Measurements from ENCODE around the gene UQCRH. TPM values are rescaled to one million over a fixed set of nuclear protein-coding genes. Genes with fewer than 3 reads are reported as not detected.
"Not testable (repeated sequence)": the region's sequence is repeated elsewhere in the genome, so short reads cannot be mapped to it uniquely, and the experiment has no call there.

UQCRH gene
- total RNA-seq, 3 donors from 2014 or later = 266 to 387 (median 282) TPM

DNA sequence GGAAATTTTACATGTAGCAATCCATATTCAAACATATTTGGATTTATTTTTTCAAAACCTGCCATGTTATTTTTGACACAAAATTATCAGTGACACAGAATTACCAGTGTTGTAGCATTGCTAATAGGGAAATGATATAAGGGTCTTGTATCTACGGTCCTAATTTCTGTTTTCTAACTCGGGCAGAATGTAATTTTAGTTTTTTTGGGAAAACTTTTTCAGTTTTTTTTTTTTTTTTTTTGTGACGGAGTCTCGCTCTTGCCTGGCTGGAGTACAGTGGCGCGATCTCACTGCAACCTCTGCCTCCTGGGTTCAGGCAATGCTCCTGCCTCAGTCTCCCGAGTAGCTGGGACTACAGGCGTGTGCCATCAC lies 2.6 kb downstream of the UQCRH start:
- TF ChIP-seq, protein P1, sequence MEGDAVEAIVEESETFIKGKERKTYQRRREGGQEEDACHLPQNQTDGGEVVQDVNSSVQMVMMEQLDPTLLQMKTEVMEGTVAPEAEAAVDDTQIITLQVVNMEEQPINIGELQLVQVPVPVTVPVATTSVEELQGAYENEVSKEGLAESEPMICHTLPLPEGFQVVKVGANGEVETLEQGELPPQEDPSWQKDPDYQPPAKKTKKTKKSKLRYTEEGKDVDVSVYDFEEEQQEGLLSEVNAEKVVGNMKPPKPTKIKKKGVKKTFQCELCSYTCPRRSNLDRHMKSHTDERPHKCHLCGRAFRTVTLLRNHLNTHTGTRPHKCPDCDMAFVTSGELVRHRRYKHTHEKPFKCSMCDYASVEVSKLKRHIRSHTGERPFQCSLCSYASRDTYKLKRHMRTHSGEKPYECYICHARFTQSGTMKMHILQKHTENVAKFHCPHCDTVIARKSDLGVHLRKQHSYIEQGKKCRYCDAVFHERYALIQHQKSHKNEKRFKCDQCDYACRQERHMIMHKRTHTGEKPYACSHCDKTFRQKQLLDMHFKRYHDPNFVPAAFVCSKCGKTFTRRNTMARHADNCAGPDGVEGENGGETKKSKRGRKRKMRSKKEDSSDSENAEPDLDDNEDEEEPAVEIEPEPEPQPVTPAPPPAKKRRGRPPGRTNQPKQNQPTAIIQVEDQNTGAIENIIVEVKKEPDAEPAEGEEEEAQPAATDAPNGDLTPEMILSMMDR (IDR thresholded peaks at IDR 0.05) = no peak

DNA sequence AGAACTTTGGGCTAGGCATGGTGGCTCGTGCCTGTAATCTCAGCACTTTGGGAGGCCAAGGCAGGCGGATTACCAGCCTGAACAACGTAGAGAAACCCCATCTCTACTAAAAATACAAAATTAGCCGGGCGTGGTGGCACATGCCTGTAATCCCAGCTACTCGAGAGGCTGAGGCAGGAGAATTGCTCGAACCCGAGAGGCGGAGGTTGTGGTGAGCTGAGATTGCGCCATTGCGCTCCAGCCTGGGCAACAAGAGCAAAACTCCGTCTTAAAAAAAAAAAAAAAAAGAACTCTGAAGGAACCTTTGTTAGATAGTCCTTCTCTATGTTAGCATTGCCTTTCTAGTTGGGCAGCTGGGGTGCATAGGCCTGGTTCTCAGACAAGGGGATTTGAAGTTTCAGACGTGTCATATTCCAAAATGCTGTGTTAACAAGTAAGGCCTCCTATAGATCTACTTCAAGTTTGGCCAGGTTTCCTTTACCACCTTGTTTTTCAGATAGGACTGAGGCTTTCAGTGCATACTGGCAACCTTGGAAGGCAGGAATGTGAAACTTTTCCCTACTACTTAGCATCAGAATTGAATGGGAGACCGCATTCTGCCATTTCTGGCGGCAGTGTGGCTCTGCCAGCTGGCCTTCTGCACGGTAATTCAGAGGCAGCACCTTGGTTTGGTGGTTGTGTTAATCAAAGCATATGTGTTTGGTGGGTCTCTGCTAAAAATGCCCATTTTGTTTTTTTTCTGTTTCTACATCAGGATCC lies 6.1 kb downstream of the UQCRH start:
- TF ChIP-seq, protein P1 (IDR thresholded peaks at IDR 0.05) = no peak
- no peak for ATAC-seq
- Histone ChIP-seq H3K36me3 (ENCODE audit: low read depth) (peaks cover 9% of the 10 kb centered on the region), H3K4me3 (no peak overlapping the region), H3K4me1 (ENCODE audit: low read depth) (peaks cover 32% of the 10 kb centered on the region), H3K9me3 (no peaks in the 10 kb centered on the region)
- intact Hi-C loops (cut with DNase I, micrococcal nuclease) = no loop called here
- DNase-seq = no peak

More for the DNA sequence above, 2.6 kb downstream of the UQCRH start:
- DNase-seq (no peak), ATAC-seq (no peak)
- H3K9me3 ChIP-seq = no peaks in the 10 kb centered on the region
- peaks cover 44% of the 10 kb centered on the region for H3K4me1 ChIP-seq (ENCODE audit: low read depth)
- intact Hi-C loops (cut with DNase I, micrococcal nuclease) = no loop called here
- no peak overlapping the region for H3K4me3 ChIP-seq
- no peaks in the 10 kb centered on the region for H3K36me3 ChIP-seq (ENCODE audit: low read depth)

DNA sequence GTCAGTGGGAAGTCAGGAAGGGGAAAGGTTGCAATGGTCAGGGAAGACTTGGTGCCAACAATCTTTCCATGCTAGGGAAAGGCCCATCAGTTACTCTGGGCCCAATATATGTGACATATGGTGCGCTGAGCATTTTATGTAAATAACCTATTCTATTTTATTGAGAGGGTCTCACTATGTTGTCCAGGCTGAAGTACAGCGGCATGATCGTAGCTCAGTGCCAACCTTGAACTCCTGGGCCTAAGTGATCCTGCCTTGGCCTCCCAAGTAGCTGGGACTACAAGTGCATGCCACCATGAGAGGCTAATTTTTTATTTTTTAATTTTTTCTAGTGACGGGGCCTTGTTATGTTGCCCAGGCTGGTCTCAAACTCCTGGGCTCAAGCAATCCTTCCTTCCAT lies 6.8 kb downstream of the UQCRH start:
- intact Hi-C loops (cut with DNase I, micrococcal nuclease) = no loop called here
- Histone ChIP-seq H3K36me3 (ENCODE audit: low read depth) (peaks cover 9% of the 10 kb centered on the region), H3K4me1 (ENCODE audit: low read depth) (peaks cover 25% of the 10 kb centered on the region), H3K9me3 (no peaks in the 10 kb centered on the region), H3K4me3 (no peak overlapping the region)
- ATAC-seq = no peak
- TF ChIP-seq, protein P1 (IDR thresholded peaks at IDR 0.05) = no peak
- DNase-seq = no peak

DNA sequence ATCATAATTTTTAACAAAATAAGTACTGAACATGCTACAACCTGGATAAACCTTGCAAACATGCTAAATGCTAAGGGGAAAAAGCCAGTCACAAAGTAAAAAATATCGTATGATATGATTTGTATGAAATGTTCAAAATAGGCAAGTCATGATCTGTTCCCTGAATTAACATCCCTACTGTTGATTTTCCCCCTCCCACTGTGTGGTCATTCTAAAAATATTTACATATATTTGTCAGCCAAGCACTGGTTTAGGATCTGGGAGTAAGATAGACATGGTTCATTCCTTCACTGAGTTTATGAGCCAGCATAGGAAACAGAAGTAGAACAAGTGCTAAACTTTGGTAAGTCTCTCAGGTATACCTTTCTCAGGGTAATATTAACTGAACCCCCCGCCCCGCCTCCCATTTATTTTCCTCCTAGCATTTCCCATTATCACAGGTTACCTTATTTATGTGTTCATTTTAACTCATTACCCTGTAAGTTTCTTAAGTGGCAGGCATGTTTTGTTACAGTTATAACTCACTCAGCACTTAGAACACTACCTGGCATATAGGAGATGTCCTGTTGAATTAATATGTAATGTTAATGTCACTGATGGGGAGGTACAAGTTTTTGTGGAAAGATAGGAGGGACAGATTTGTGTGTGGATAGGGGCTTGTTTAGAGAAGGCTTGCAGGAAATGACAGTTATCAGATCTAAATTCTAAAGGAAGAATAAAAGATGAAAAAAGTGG lies 12.3 kb downstream of the UQCRH start:
- no peaks in the 10 kb centered on the region for H3K9me3 ChIP-seq
- peaks cover 12% of the 10 kb centered on the region for H3K36me3 ChIP-seq (ENCODE audit: low read depth)
- intact Hi-C loops (cut with DNase I, micrococcal nuclease) = no loop called here
- TF ChIP-seq, protein P1 (IDR thresholded peaks at IDR 0.05) = no peak
- H3K4me1 ChIP-seq (ENCODE audit: low read depth) = no peaks in the 10 kb centered on the region
- ATAC-seq (no peak), DNase-seq (no peak)
- no peak overlapping the region for H3K4me3 ChIP-seq

DNA sequence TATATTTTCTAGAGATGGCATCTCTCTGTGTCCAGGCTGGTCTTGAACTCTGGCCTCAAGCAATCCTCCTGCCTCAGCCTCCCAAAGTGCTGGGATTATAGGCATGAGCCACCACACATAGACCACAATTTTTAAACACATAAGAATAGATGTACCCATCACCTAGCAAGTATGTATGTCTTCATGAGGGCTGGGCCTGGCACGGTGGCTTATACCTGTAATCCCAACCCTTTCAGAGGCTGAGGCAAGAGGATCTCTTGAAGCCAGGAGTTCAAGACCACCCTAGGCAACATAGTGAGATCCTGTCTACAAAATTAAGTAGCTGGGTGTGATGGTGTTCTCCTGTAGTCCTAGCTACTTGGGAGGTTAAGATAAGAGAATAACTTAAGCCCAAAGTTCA lies 13.8 kb downstream of the UQCRH start:
- ATAC-seq = no peak
- Histone ChIP-seq H3K9me3 (no peaks in the 10 kb centered on the region), H3K36me3 (ENCODE audit: low read depth) (peaks cover 9% of the 10 kb centered on the region), H3K4me3 (no peak overlapping the region), H3K4me1 (ENCODE audit: low read depth) (no peaks in the 10 kb centered on the region)
- no peak for DNase-seq
- TF ChIP-seq, protein P1 (IDR thresholded peaks at IDR 0.05) = no peak
- intact Hi-C loops (cut with DNase I, micrococcal nuclease) = no loop called here

DNA sequence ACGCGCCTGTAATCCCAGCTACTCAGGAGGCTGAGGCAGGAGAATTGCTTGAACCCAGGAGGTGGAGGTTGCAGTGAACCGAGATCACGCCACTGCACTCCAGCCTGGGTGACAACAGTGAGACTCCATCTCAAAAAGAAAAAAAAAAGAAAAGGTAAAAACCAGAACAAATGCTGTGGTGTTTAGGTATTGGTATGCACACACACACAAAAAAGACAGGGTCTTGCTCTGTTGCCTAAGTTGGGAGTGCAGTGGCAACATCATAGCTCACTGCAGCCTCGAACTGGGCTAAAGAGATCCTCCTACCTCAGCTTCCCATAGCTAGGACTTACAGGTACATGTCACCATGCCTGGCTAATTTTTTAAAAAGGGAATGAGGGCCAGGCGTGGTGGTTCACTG lies 15.8 kb downstream of the UQCRH start:
- ATAC-seq; H3K36me3 ChIP-seq (ENCODE audit: low read depth); intact Hi-C loops (cut with DNase I, micrococcal nuclease); H3K9me3 ChIP-seq; DNase-seq; H3K4me1 ChIP-seq (ENCODE audit: low read depth); H3K4me3 ChIP-seq: not testable (repeated sequence)

DNA sequence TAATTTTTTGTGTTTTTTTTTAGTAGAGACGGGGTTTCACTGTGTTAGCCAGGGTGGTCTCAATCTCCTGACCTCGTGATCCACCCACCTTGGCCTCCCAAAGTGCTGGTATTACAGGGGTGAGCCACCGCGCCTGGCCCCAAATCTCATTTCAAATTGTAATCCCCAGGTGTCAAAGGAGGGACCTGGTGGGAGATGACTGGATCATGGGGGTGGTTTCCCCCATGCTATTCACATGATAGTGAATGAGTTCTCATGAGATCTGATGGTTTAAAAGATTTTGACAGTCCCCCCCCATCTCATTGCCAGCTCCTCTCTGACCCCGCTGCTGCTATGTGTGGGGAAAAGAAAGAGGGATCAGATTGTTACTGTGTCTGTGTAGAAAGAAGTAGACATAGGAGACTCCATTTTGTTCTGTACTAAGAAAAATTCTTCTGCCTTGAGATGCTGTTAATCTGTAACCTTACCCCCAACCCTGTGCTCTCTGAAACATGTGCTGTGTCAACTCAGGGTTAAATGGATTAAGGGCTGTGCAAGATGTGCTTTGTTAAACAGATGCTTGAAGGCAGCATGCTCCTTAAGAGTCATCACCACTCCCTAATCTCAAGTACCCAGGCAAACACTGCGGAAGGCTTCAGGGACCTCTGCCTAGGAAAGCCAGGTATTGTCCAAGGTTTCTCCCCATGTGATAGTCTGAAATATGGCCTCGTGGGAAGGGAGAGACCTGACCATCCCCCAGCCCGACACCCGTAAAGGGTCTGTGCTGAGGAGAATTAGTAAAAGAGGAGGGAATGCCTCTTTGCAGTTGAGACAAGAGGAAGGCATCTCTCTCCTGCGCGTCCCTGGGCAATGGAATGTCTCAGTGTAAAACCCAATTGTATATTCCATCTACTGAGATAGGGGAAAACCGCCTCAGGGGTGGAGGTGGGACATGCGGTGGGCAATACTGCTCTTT lies 16.7 kb downstream of the UQCRH start:
- DNase-seq; H3K4me3 ChIP-seq; H3K4me1 ChIP-seq (ENCODE audit: low read depth); H3K9me3 ChIP-seq; H3K36me3 ChIP-seq (ENCODE audit: low read depth); ATAC-seq; intact Hi-C loops (cut with DNase I, micrococcal nuclease): not testable (repeated sequence)

DNA sequence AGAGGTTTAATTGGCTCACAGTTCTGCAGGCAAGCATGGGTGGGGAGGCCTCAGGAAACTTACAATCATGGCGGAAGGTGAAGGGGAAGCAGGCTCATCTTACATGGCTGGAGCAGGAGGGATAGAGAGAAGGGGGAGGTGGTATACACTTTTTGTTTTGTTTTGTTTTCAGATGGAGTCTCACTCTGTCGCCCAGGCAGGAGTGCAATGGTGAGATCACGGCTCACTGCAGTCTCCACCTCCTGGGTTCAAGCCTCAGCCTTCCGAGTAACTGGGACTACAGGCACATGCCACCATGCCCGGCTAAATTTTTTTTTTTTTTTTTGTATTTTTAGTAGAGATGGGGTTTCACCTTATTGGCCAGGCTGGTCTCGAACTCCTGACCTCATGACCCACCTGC lies 18.7 kb downstream of the UQCRH start:
- H3K4me1 ChIP-seq (ENCODE audit: low read depth); DNase-seq; H3K4me3 ChIP-seq; H3K9me3 ChIP-seq; H3K36me3 ChIP-seq (ENCODE audit: low read depth); ATAC-seq; intact Hi-C loops (cut with DNase I, micrococcal nuclease): not testable (repeated sequence)

All from mucosa of descending colon (tissue), 3 donors.